MM.1S (cell line): ENCODE data around the gene ZNF462.

Experiments
- DNase-seq: peaks from one replicate; pipeline ENCODE4 v3.0.0-alpha.2; 2015
- H2AFZ ChIP-seq: fragments of 300-600 bp; sonication (generic); 2 replicates; pipeline ENCODE4 v1.6.0; 2016; ENCODE audit warnings: antibody characterized with exemption, low read length
- H3F3A ChIP-seq: fragments of 300-600 bp; sonication (generic); 2 replicates; pipeline ENCODE4 v1.6.1; 2016; ENCODE audit warnings: mild to moderate bottlenecking, antibody characterized with exemption, low read length, moderate library complexity, mixed read lengths; ENCODE audit not compliant: insufficient read depth
- H3K27ac ChIP-seq: fragments of 300-600 bp; sonication (generic); 2 replicates; pipeline ENCODE4 v1.5.1; 2016; ENCODE audit warnings: mild to moderate bottlenecking, low read length
- H3K27me3 ChIP-seq: fragments of 300-600 bp; sonication (generic); replicated peaks from 2 replicates; pipeline ENCODE4 v1.6.0; 2016; ENCODE audit warnings: low read length; ENCODE audit not compliant: insufficient read depth
- H3K36me3 ChIP-seq: fragments of 300-600 bp; sonication (generic); replicated peaks from 2 replicates; pipeline ENCODE4 v1.6.1; 2016; ENCODE audit warnings: mild to moderate bottlenecking, low read length, mixed read lengths; ENCODE audit not compliant: insufficient read depth
- H3K4me1 ChIP-seq: fragments of 300-600 bp; sonication (generic); 2 replicates; pipeline ENCODE4 v1.6.1; 2016; ENCODE audit warnings: low read length, mixed read lengths
- H3K4me2 ChIP-seq: fragments of 300-600 bp; sonication (generic); 2 replicates; pipeline ENCODE4 v1.6.0; 2016; ENCODE audit warnings: low read depth, low read length
- H3K4me3 ChIP-seq: fragments of 300-600 bp; sonication (generic); 2 replicates; pipeline ENCODE4 v1.5.1; 2016; ENCODE audit warnings: low read length, mixed read lengths
- H3K79me2 ChIP-seq: fragments of 300-600 bp; sonication (generic); 2 replicates; pipeline ENCODE4 v1.6.1; 2016; ENCODE audit warnings: mixed run types, low read length, mixed read lengths
- H3K9ac ChIP-seq: fragments of 300-600 bp; sonication (generic); 2 replicates; pipeline ENCODE4 v1.6.1; 2016; ENCODE audit warnings: low read length, mixed read lengths
- H3K9me2 ChIP-seq: fragments of 300-600 bp; sonication (generic); replicated peaks from 2 replicates; pipeline ENCODE4 v1.6.1; 2016; ENCODE audit warnings: mild to moderate bottlenecking, low read length, mixed read lengths; ENCODE audit not compliant: insufficient read depth
- H3K9me3 ChIP-seq: fragments of 300-600 bp; sonication (generic); replicated peaks from 2 replicates; pipeline ENCODE4 v1.6.1; 2016; ENCODE audit warnings: mild to moderate bottlenecking, low read length, mixed read lengths; ENCODE audit not compliant: insufficient read depth
- H4K20me1 ChIP-seq: fragments of 300-600 bp; sonication (generic); 2 replicates; pipeline ENCODE4 v1.6.1; 2016; ENCODE audit warnings: mild to moderate bottlenecking, low read length, moderate library complexity, mixed read lengths; ENCODE audit not compliant: insufficient read depth
- CTCF ChIP-seq: fragments of 300-600 bp; sonication (generic); IDR thresholded peaks from 2 replicates; pipeline ENCODE4 v1.5.1; 2016; ENCODE audit warnings: antibody characterized with exemption, low read length, mixed read lengths
- EZH2 ChIP-seq: fragments of 300-600 bp; sonication (generic); optimal IDR thresholded peaks from 2 replicates; pipeline ENCODE3; 2017; ENCODE audit warnings: low read depth, mild to moderate bottlenecking, antibody characterized with exemption, low read length, mixed read lengths
- EZH2phosphoT487 ChIP-seq: fragments of 300-600 bp; sonication (generic); IDR thresholded peaks from 2 replicates; pipeline ENCODE4 v1.6.1; 2018; ENCODE audit warnings: antibody characterized with exemption, low read length

ZNF462 gene

GRCh38 chr9:106878934-106879333 is 16.0 kb downstream of the ZNF462 start:
- Histone ChIP-seq H3K4me1 (no peaks in the 10 kb centered on the region), H3K27ac (no peak overlapping the region)
- DNase-seq, result no peak

GRCh38 chr9:106879439-106879882 is 16.5 kb downstream of the ZNF462 start:
- Histone ChIP-seq H3K4me1 (no peaks in the 10 kb centered on the region), H4K20me1 (no peaks in the 10 kb centered on the region), H3K4me2 (no peak overlapping the region), H3K27me3 (no peaks in the 10 kb centered on the region), H2AFZ (no peak overlapping the region), H3K9me3 (no peaks in the 10 kb centered on the region), H3K9ac (no peak overlapping the region), H3K27ac (no peak overlapping the region), H3K4me3 (no peak overlapping the region), H3F3A (no peaks in the 10 kb centered on the region), H3K79me2 (no peaks in the 10 kb centered on the region), H3K36me3 (no peaks in the 10 kb centered on the region), H3K9me2 (no peaks in the 10 kb centered on the region)
- no peak for DNase-seq
- TF ChIP-seq EZH2 (no peak), EZH2phosphoT487 (no peak), CTCF (no peak)

More at GRCh38 chr9:106878934-106879333, 16.0 kb downstream of the ZNF462 start:
- no peak overlapping the region for H3K4me2 ChIP-seq
- no peak for TF ChIP-seq EZH2phosphoT487
- TF ChIP-seq CTCF, result no peak
- TF ChIP-seq EZH2, result no peak
- H3F3A ChIP-seq, result no peaks in the 10 kb centered on the region
- no peaks in the 10 kb centered on the region for H3K79me2 ChIP-seq
- H3K27me3 ChIP-seq, result no peaks in the 10 kb centered on the region
- no peaks in the 10 kb centered on the region for H3K9me3 ChIP-seq
- no peaks in the 10 kb centered on the region for H3K9me2 ChIP-seq
- no peaks in the 10 kb centered on the region for H3K36me3 ChIP-seq
- H2AFZ ChIP-seq, result no peak overlapping the region
- no peak overlapping the region for H3K4me3 ChIP-seq
- no peaks in the 10 kb centered on the region for H4K20me1 ChIP-seq
- H3K9ac ChIP-seq, result no peak overlapping the region

GRCh38 chr9:106880081-106880480 is 17.1 kb downstream of the ZNF462 start:
- no peak overlapping the region for H3K9ac ChIP-seq
- no peaks in the 10 kb centered on the region for H3K79me2 ChIP-seq
- H3K36me3 ChIP-seq, result no peaks in the 10 kb centered on the region
- no peak overlapping the region for H3K4me3 ChIP-seq
- no peaks in the 10 kb centered on the region for H3K9me3 ChIP-seq
- no peaks in the 10 kb centered on the region for H4K20me1 ChIP-seq
- no peak overlapping the region for H2AFZ ChIP-seq
- TF ChIP-seq EZH2phosphoT487 (no peak), EZH2 (no peak), CTCF (no peak)
- H3K9me2 ChIP-seq, result no peaks in the 10 kb centered on the region
- no peak overlapping the region for H3K4me2 ChIP-seq
- no peaks in the 10 kb centered on the region for H3K27me3 ChIP-seq
- H3K4me1 ChIP-seq, result no peaks in the 10 kb centered on the region
- no peak for DNase-seq
- H3K27ac ChIP-seq, result no peak overlapping the region
- H3F3A ChIP-seq, result no peaks in the 10 kb centered on the region
